Measurements from ENCODE around the gene CENPK. TPM values are rescaled to one million over a fixed set of nuclear protein-coding genes. Genes with fewer than 3 reads are reported as not detected.
A peak's percentile ranks its signal among the peaks of the same experiment; 100 is the strongest.

Gene CENPK
- total RNA-seq, 1 experiment from 2014 or later: 34.2 TPM

- intact Hi-C loops (cut with micrococcal nuclease; ENCODE audit: unreplicated experiment): loop anchor here (1.0 to 5.0 kb wide), 3 partner anchors 382 to 672 kb away; no protein-coding TSS in a partner anchor
Observed at GRCh38 chr5:65482736-65483545, 80.0 kb downstream of the CENPK start.

More at GRCh38 chr5:65482736-65483545, 80.0 kb downstream of the CENPK start:
- in situ Hi-C loops (cut with HindIII; ENCODE audit: low pct_unique_long_range_greater_than_20kb, low sequenced_read_pairs): no loop called here
- H3K27me3 ChIP-seq (ENCODE audit: control insufficient read depth, insufficient read depth, low read length): peaks cover 21% of the 10 kb centered on the region
- H3K27ac ChIP-seq (ENCODE audit: low read length): no peak overlapping the region; the same call in 1 of the 2 replicates
- ATAC-seq: no peak
- H3K36me3 ChIP-seq (ENCODE audit: control insufficient read depth, insufficient read depth, low read length): no peaks in the 10 kb centered on the region
- no TSS peak for BruUV-seq (replicated peaks)
- no peak for DNase-seq (ENCODE audit: low read depth, low spot score)
- peak overlapping the region; percentile 58 to 70 for H3K4me3 ChIP-seq (ENCODE audit: low read depth in 2 of 2, low read length in 2 of 2)
- TF ChIP-seq SIN3A (IDR thresholded peaks at IDR 0.05; ENCODE audit: borderline replicate concordance, insufficient read depth, low read depth, low read length): no peak
- TF ChIP-seq TCF7L2 (IDR thresholded peaks at IDR 0.05; ENCODE audit: low read depth, low read length): no peak
- no peak for TF ChIP-seq POLR2AphosphoS5 (IDR thresholded peaks at IDR 0.05; ENCODE audit: low read depth, low read length)
- no peak for TF ChIP-seq REST (IDR thresholded peaks at IDR 0.05; ENCODE audit: insufficient read depth in 1 of 2, low read depth in 2 of 2, low read length in 1 of 2)
- no peak for TF ChIP-seq CTCF (IDR thresholded peaks at IDR 0.05)
- ChIA-PET POLR2A (no interaction called here), CTCF (interaction anchor here (0.6 to 1.8 kb wide), 5 partner anchors 11 to 672 kb away, joined by 3 to 11 read pairs (median 6); no protein-coding TSS in a partner anchor)
- no peaks in the 10 kb centered on the region for H3K9me3 ChIP-seq (ENCODE audit: control insufficient read depth, insufficient read depth, low read depth, low read length)
- peaks cover 9% of the 10 kb centered on the region for H3K4me1 ChIP-seq (ENCODE audit: control insufficient read depth, insufficient read depth, low read length)

All from Panc1 (cell line).